ENCODE data around the gene CYP3A5. TPM values are rescaled to one million over a fixed set of nuclear protein-coding genes. Genes with fewer than 3 reads are reported as not detected.

CYP3A5 gene
- total and polyA plus RNA-seq, 2 of the 4 experiments (the other 2 are of a cell fraction): not detected

DNA sequence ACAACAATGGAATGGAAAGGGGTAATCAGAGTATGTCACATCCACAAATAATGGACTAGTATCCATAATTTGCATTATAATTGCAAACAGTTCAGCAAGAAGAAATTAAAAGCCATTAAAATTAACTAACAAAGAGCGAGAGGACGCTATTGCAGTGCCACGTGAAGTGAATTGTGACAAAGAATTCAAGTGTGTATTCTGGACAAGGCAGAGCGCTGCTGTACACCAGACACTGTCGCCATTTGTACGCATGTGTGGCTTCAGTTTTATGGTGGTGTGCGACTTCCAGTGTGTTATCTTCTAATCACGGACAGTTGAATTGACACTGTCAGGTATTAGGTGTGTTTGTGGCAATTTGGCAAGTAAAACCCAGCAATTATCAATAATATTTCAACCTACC lies 11.3 kb downstream of the CYP3A5 start:
- intact Hi-C loops (cut with micrococcal nuclease): no loop called here
- ATAC-seq (ENCODE audit: low read depth): no peak
- Histone ChIP-seq H3K4me1 (ENCODE audit: control insufficient read depth, insufficient read depth, low read length) (no peaks in the 10 kb centered on the region), H4K20me1 (ENCODE audit: insufficient read depth, low read length) (no peaks in the 10 kb centered on the region), H3K9me1 (ENCODE audit: insufficient read depth, low read length) (0 out of 2 replicates have a peak, but pooled peaks cover 3% of the 10 kb centered on the region), H2BK15ac (ENCODE audit: low read depth, low read length) (no peak overlapping the region), H2BK120ac (ENCODE audit: low read depth, low read length) (no peak overlapping the region), H3K36me3 (ENCODE audit: control insufficient read depth, insufficient read depth, low read length) (no peaks in the 10 kb centered on the region), H2BK20ac (ENCODE audit: low read depth, low read length) (no peak overlapping the region), H3K4ac (ENCODE audit: low read depth, low read length) (no peak overlapping the region), H4K8ac (ENCODE audit: low read depth in 2 of 2, low read length in 2 of 2) (no peak overlapping the region), H3K56ac (ENCODE audit: extremely low read depth, insufficient read depth, low read length) (no peak overlapping the region), H2AK9ac (replicated peaks; ENCODE audit: low read depth, low read length, poor library complexity) (no peak overlapping the region), H3K14ac (replicated peaks; ENCODE audit: low read depth, low read length) (no peak overlapping the region), H2AFZ (replicated peaks; ENCODE audit: low read length, poor library complexity) (no peak overlapping the region), H3K9ac (ENCODE audit: low read depth, low read length) (no peak overlapping the region), H4K5ac (ENCODE audit: low read depth, low read length) (no peak overlapping the region), H2BK5ac (ENCODE audit: low read depth, low read length, poor library complexity, severe bottlenecking) (no peak overlapping the region), H3K18ac (ENCODE audit: low read depth, low read length) (no peak overlapping the region), H3K23ac (ENCODE audit: low read depth, low read length) (no peak overlapping the region), H3K9me3 (ENCODE audit: control insufficient read depth, insufficient read depth, low read length) (no peaks in the 10 kb centered on the region), H3K4me2 (ENCODE audit: low read depth, low read length) (no peak overlapping the region), H3K27me3 (ENCODE audit: control insufficient read depth, insufficient read depth, low read length) (no peaks in the 10 kb centered on the region), H2AK5ac (ENCODE audit: low read depth, low read length) (no peak overlapping the region), H3K79me1 (ENCODE audit: low read depth in 1 of 2, low read length in 2 of 2) (no peaks in the 10 kb centered on the region), H3K27ac (ENCODE audit: insufficient read depth, low read length) (no peak overlapping the region), H3K4me3 (ENCODE audit: insufficient read depth, low read depth, low read length) (no peak overlapping the region), H4K91ac (ENCODE audit: insufficient read depth, low read depth, low read length) (no peak overlapping the region)
- no peak for DNase-seq
- WGBS, 2 experiments (ENCODE audit: extremely low coverage in 2 of 2, insufficient read length in 1 of 2): 100% methylated on average over 3 of the region's 8 CpGs; no CpG with 5 or more reads in 1 of the 2 experiments
- BruUV-seq (replicated peaks): no TSS peak
- in situ Hi-C loops (cut with MboI; ENCODE audit: low sequenced_read_pairs): no loop called here
- dilution Hi-C loops (cut with HindIII; ENCODE audit: low sequenced_read_pairs, unreplicated experiment): no loop called here
- no peak for TF ChIP-seq NFE2L2 (IDR thresholded peaks at IDR 0.05; ENCODE audit: low read depth, low read length)
- TF ChIP-seq MAFK (IDR thresholded peaks at IDR 0.05; ENCODE audit: low read depth, low read length): no peak
- TF ChIP-seq, protein P1, sequence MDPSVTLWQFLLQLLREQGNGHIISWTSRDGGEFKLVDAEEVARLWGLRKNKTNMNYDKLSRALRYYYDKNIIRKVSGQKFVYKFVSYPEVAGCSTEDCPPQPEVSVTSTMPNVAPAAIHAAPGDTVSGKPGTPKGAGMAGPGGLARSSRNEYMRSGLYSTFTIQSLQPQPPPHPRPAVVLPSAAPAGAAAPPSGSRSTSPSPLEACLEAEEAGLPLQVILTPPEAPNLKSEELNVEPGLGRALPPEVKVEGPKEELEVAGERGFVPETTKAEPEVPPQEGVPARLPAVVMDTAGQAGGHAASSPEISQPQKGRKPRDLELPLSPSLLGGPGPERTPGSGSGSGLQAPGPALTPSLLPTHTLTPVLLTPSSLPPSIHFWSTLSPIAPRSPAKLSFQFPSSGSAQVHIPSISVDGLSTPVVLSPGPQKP (IDR thresholded peaks at IDR 0.05; ENCODE audit: borderline replicate concordance, low read depth, low read length): no peak
- TF ChIP-seq CEBPB (IDR thresholded peaks at IDR 0.05; ENCODE audit: low read depth, low read length): no peak
- no peak for TF ChIP-seq MXI1 (IDR thresholded peaks at IDR 0.05; ENCODE audit: borderline replicate concordance, low read depth, low read length)
- TF ChIP-seq SMC3 (IDR thresholded peaks at IDR 0.05; ENCODE audit: low read depth, low read length): no peak
- TF ChIP-seq RCOR1 (IDR thresholded peaks at IDR 0.05; ENCODE audit: insufficient replicate concordance, low read length): no peak
- TF ChIP-seq BHLHE40 (IDR thresholded peaks at IDR 0.05; ENCODE audit: low read depth, low read length): no peak
- TF ChIP-seq, protein P2, sequence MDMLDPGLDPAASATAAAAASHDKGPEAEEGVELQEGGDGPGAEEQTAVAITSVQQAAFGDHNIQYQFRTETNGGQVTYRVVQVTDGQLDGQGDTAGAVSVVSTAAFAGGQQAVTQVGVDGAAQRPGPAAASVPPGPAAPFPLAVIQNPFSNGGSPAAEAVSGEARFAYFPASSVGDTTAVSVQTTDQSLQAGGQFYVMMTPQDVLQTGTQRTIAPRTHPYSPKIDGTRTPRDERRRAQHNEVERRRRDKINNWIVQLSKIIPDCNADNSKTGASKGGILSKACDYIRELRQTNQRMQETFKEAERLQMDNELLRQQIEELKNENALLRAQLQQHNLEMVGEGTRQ (IDR thresholded peaks at IDR 0.05; ENCODE audit: low read depth, low read length): no peak
- TF ChIP-seq, protein P3, sequence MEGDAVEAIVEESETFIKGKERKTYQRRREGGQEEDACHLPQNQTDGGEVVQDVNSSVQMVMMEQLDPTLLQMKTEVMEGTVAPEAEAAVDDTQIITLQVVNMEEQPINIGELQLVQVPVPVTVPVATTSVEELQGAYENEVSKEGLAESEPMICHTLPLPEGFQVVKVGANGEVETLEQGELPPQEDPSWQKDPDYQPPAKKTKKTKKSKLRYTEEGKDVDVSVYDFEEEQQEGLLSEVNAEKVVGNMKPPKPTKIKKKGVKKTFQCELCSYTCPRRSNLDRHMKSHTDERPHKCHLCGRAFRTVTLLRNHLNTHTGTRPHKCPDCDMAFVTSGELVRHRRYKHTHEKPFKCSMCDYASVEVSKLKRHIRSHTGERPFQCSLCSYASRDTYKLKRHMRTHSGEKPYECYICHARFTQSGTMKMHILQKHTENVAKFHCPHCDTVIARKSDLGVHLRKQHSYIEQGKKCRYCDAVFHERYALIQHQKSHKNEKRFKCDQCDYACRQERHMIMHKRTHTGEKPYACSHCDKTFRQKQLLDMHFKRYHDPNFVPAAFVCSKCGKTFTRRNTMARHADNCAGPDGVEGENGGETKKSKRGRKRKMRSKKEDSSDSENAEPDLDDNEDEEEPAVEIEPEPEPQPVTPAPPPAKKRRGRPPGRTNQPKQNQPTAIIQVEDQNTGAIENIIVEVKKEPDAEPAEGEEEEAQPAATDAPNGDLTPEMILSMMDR (conservative IDR thresholded peaks at IDR 0.05; ENCODE audit: low read depth, low read length): no peak
- no peak for TF ChIP-seq RFX5 (IDR thresholded peaks at IDR 0.05; ENCODE audit: low read depth, low read length)
- no peak for TF ChIP-seq RAD21 (IDR thresholded peaks at IDR 0.05; ENCODE audit: low read length)
- TF ChIP-seq CHD1 (IDR thresholded peaks at IDR 0.05; ENCODE audit: low read depth, low read length): no peak
- no peak for TF ChIP-seq FOS (IDR thresholded peaks at IDR 0.05; ENCODE audit: low read depth, low read length)
- ChIA-PET CTCF (no interaction called here), POLR2A (ENCODE audit: unreplicated experiment) (no interaction called here)

Measured in IMR-90 (cell line).